IMR-90 (cell line): ENCODE data around the gene ZNF785. TPM values are rescaled to one million over a fixed set of nuclear protein-coding genes. Genes with fewer than 3 reads are reported as not detected.

Source experiments
- ATAC-seq: fragments of 200-7000 bp; cut with Tn5 transposase; 2 replicates; pipeline ENCODE4 v1.9.1; 2020; ENCODE audit warnings: low read depth, mild to moderate bottlenecking, moderate library complexity
- Bru-seq: library from RNA; stranded (reverse); fragments of 400-500 nt; gene quantifications from one replicate; lab custom pipeline; 2021; lab: Mats Ljungman, UMichigan
- BruChase-seq, 2 experiments: library from RNA; stranded (reverse); fragments of 400-500 nt; gene quantifications; one replicate each; lab custom pipeline; 2021; lab: Mats Ljungman, UMichigan
- BruUV-seq: library from RNA; stranded (reverse); fragments of 400-500 nt; replicated peaks from 2 replicates; lab custom pipeline; 2021; lab: Mats Ljungman, UMichigan
- CTCF ChIA-PET: fragments of 300-600 bp; formaldehyde crosslinking; extraction: SDS; loops from one replicate; lab custom pipeline; 2021; ENCODE audit warnings: antibody characterized with exemption; lab: Yijun Ruan, JAX
- POLR2A ChIA-PET: fragments of 300-600 bp; sonication (Branson Sonifier 250); formaldehyde crosslinking; loops from one replicate; lab custom pipeline; 2022; ENCODE audit warnings: antibody characterized with exemption; ENCODE audit not compliant: unreplicated experiment; lab: Charles Lee
- DNase-seq: peaks from one replicate; pipeline ENCODE4 v3.0.0; 2013
- H2AFZ ChIP-seq: replicated peaks from 2 replicates; pipeline ENCODE3; 2013; ENCODE audit warnings: low read length, mild to moderate bottlenecking; ENCODE audit not compliant: poor library complexity
- H2AK5ac ChIP-seq: 2 replicates; pipeline ENCODE4 v1.6.1; 2013; ENCODE audit warnings: low read depth, low read length, inconsistent platforms
- H2AK9ac ChIP-seq: replicated peaks from 2 replicates; pipeline ENCODE3; 2013; ENCODE audit warnings: mild to moderate bottlenecking, low read depth, low read length, moderate library complexity; ENCODE audit not compliant: poor library complexity
- H2BK120ac ChIP-seq: 2 replicates; pipeline ENCODE4 v1.6.1; 2013; ENCODE audit warnings: low read depth, low read length, inconsistent platforms
- H2BK15ac ChIP-seq: 3 replicates; pipeline ENCODE4 v1.6.1; 2013; ENCODE audit warnings: low read depth, low read length, inconsistent platforms
- H2BK20ac ChIP-seq: 2 replicates; pipeline ENCODE4 v1.6.1; 2013; ENCODE audit warnings: low read depth, mild to moderate bottlenecking, inconsistent platforms, low read length, moderate library complexity
- H2BK5ac ChIP-seq: 2 replicates; pipeline ENCODE4 v1.6.1; 2013; ENCODE audit warnings: mild to moderate bottlenecking, low read depth, low read length, inconsistent platforms; ENCODE audit not compliant: poor library complexity, severe bottlenecking
- H3K14ac ChIP-seq: replicated peaks from 2 replicates; pipeline ENCODE4 v1.6.1; 2013; ENCODE audit warnings: low read depth, low read length, inconsistent platforms
- H3K18ac ChIP-seq: 2 replicates; pipeline ENCODE4 v1.6.1; 2013; ENCODE audit warnings: low read depth, low read length, control low read depth
- H3K23ac ChIP-seq: 2 replicates; pipeline ENCODE4 v1.6.1; 2013; ENCODE audit warnings: low read depth, low read length, inconsistent platforms
- H3K27ac ChIP-seq: 2 replicates; pipeline ENCODE4 v1.5.1; 2013; ENCODE audit warnings: mild to moderate bottlenecking, control low read depth, low read length; ENCODE audit not compliant: insufficient read depth
- H3K27me3 ChIP-seq: 2 replicates; pipeline ENCODE4 v1.6.1; 2013; ENCODE audit warnings: low read length; ENCODE audit not compliant: control insufficient read depth, insufficient read depth
- H3K36me3 ChIP-seq: 2 replicates; pipeline ENCODE4 v1.6.1; 2013; ENCODE audit warnings: low read length, mixed read lengths; ENCODE audit not compliant: control insufficient read depth, insufficient read depth
- H3K4ac ChIP-seq: 2 replicates; pipeline ENCODE4 v1.6.1; 2013; ENCODE audit warnings: low read depth, low read length, inconsistent platforms
- H3K4me1 ChIP-seq: 2 replicates; pipeline ENCODE4 v1.6.1; 2013; ENCODE audit warnings: low read length, mixed read lengths; ENCODE audit not compliant: control insufficient read depth, insufficient read depth
- H3K4me2 ChIP-seq: 2 replicates; pipeline ENCODE4 v1.6.1; 2013; ENCODE audit warnings: low read depth, mild to moderate bottlenecking, control low read depth, low read length, moderate library complexity
- H3K4me3 ChIP-seq: 2 replicates; pipeline ENCODE4 v1.5.1; 2013; ENCODE audit warnings: low read depth, mild to moderate bottlenecking, control low read depth, low read length, moderate library complexity; ENCODE audit not compliant: insufficient read depth
- H3K56ac ChIP-seq: 2 replicates; pipeline ENCODE4 v1.6.1; 2013; ENCODE audit warnings: low read length, inconsistent platforms; ENCODE audit not compliant: insufficient read depth; ENCODE audit errors: extremely low read depth
- H3K79me1 ChIP-seq, 2 experiments: 2 replicates each; pipeline ENCODE4 v1.6.1; 2013; ENCODE audit warnings: low read length in 2 of 2, inconsistent platforms in 1 of 2, low read depth in 1 of 2
- H3K9ac ChIP-seq: 2 replicates; pipeline ENCODE4 v1.6.1; 2013; ENCODE audit warnings: low read depth, low read length, control low read depth
- H3K9me1 ChIP-seq: 2 replicates; pipeline ENCODE4 v1.6.1; 2013; ENCODE audit warnings: low read length, inconsistent platforms; ENCODE audit not compliant: insufficient read depth
- H3K9me3 ChIP-seq: 2 replicates; pipeline ENCODE4 v1.6.1; 2013; ENCODE audit warnings: low read length; ENCODE audit not compliant: control insufficient read depth, insufficient read depth
- H4K20me1 ChIP-seq: 2 replicates; pipeline ENCODE4 v1.6.1; 2013; ENCODE audit warnings: low read length, inconsistent platforms; ENCODE audit not compliant: insufficient read depth
- H4K5ac ChIP-seq: 2 replicates; pipeline ENCODE4 v1.6.1; 2013; ENCODE audit warnings: mild to moderate bottlenecking, low read depth, low read length, control low read depth
- H4K8ac ChIP-seq, 2 experiments: 2 replicates each; pipeline ENCODE4 v1.6.1; 2013; ENCODE audit warnings: low read depth in 2 of 2, low read length in 2 of 2, control low read depth in 1 of 2, inconsistent platforms in 1 of 2
- H4K91ac ChIP-seq: 2 replicates; pipeline ENCODE4 v1.6.1; 2013; ENCODE audit warnings: low read depth, low read length, inconsistent platforms; ENCODE audit not compliant: insufficient read depth
- BHLHE40 ChIP-seq: fragments of 150-350 bp; IDR thresholded peaks from 2 replicates; pipeline ENCODE4 v1.6.1; 2016; ENCODE audit warnings: mild to moderate bottlenecking, low read depth, low read length
- CEBPB ChIP-seq: IDR thresholded peaks from 2 replicates; pipeline ENCODE4 v1.6.1; 2012; ENCODE audit warnings: low read depth, low read length, improper control_type of control experiment
- CHD1 ChIP-seq: IDR thresholded peaks from 2 replicates; pipeline ENCODE4 v1.6.1; 2012; ENCODE audit warnings: low read depth, low read length, improper control_type of control experiment
- ELK1 ChIP-seq: fragments of 150-350 bp; IDR thresholded peaks from 2 replicates; pipeline ENCODE4 v1.6.1; 2016; ENCODE audit warnings: low read depth, mild to moderate bottlenecking, low read length, moderate library complexity, borderline replicate concordance
- FOS ChIP-seq: fragments of 150-350 bp; IDR thresholded peaks from 2 replicates; pipeline ENCODE4 v1.6.1; 2016; ENCODE audit warnings: low read depth, low read length
- MAZ ChIP-seq: IDR thresholded peaks from 2 replicates; pipeline ENCODE4 v1.6.1; 2012; ENCODE audit warnings: low read depth, mild to moderate bottlenecking, low read length, improper control_type of control experiment, moderate library complexity, borderline replicate concordance
- MXI1 ChIP-seq: IDR thresholded peaks from 2 replicates; pipeline ENCODE4 v1.6.1; 2012; ENCODE audit warnings: low read depth, mild to moderate bottlenecking, low read length, moderate library complexity, borderline replicate concordance
- NFE2L2 ChIP-seq: fragments of 150-350 bp; IDR thresholded peaks from 2 replicates; pipeline ENCODE4 v1.6.1; 2016; ENCODE audit warnings: low read depth, mild to moderate bottlenecking, low read length
- POLR2A ChIP-seq: IDR thresholded peaks from 2 replicates; pipeline ENCODE4 v1.6.1; 2012; ENCODE audit warnings: mild to moderate bottlenecking, low read depth, low read length
- RAD21 ChIP-seq: IDR thresholded peaks from 2 replicates; pipeline ENCODE4 v1.6.1; 2012; ENCODE audit warnings: low read length, improper control_type of control experiment
- RCOR1 ChIP-seq: IDR thresholded peaks from 2 replicates; pipeline ENCODE4 v1.6.1; 2012; ENCODE audit warnings: mild to moderate bottlenecking, low read length, improper control_type of control experiment; ENCODE audit not compliant: insufficient replicate concordance
- SMC3 ChIP-seq: fragments of 150-350 bp; IDR thresholded peaks from 2 replicates; pipeline ENCODE4 v1.6.1; 2016; ENCODE audit warnings: low read depth, mild to moderate bottlenecking, antibody characterized with exemption, low read length, moderate library complexity
- WGBS, 2 experiments: methylation state at CpG; one replicate each; pipeline versions ENCODE4 v1.1.5 to v1.1.7; 2013; ENCODE audit warnings: missing lambda C conversion rate in 2 of 2; ENCODE audit not compliant: insufficient read length in 1 of 2; ENCODE audit errors: extremely low coverage in 2 of 2; 5-methylcytosine and 5-hydroxymethylcytosine counted together
- dilution Hi-C: fragments of 300-500 bp; cut with HindIII; formaldehyde crosslinking; loops from one replicate; pipeline ENCODE4 v1.14.3; 2018; ENCODE audit warnings: low sequenced_read_pairs; ENCODE audit not compliant: unreplicated experiment
- in situ Hi-C: fragments of 300-500 bp; cut with MboI; formaldehyde crosslinking; loops from 3 replicates; pipeline ENCODE4 v1.14.3; 2019; ENCODE audit warnings: low sequenced_read_pairs, inconsistent platforms, mixed read lengths
- intact Hi-C: fragments of 100-400 bp; cut with micrococcal nuclease; formaldehyde crosslinking; loops from 2 replicates; pipeline ENCODE4 v1.10.0; 2022
- long read RNA-seq: library from polyadenylated mRNA; unstranded; transcript quantifications from one replicate; pipeline ENCODE4 v2.0.0, GENCODE V29; 2021; ENCODE audit not compliant: unreplicated experiment
- polyA plus RNA-seq, 3 experiments: library from polyadenylated mRNA; depleted of rRNA; stranded (reverse); fragments of >200 nt; gene quantifications; 2 replicates each; pipeline ENCODE4 v1.2.3, GENCODE V29; 2012; ENCODE audit warnings: low replicate concordance in 1 of 3
- total RNA-seq: library from RNA; depleted of rRNA; stranded (reverse); fragments of >200 nt; gene quantifications from 2 replicates; pipeline ENCODE4 v1.2.3, GENCODE V29; 2012; rRNA removed
- TF ChIP-seq, protein P1 (sequence below): conservative IDR thresholded peaks from 2 replicates; pipeline ENCODE4 v1.5.1; 2012; ENCODE audit warnings: mild to moderate bottlenecking, low read depth, low read length, improper control_type of control experiment

Gene ZNF785
- total RNA-seq (2.8 and 2.9 TPM in 2 replicates), polyA plus RNA-seq (2012; rRNA removed) (4.0 and 4.2 TPM in 2 replicates), Bru-seq, nascent RNA (percentile 69 among the genes with signal in this experiment), BruChase-seq, experiment 1, labeled RNA remaining after a 6-hour chase (percentile 94 among the genes with signal in this experiment), BruChase-seq, experiment 2, labeled RNA remaining after a 2-hour chase (percentile 87 among the genes with signal in this experiment)
- 1.2 and 2.4 TPM in 2 replicates for polyA plus RNA-seq (2012; cell fraction: cytosol; rRNA removed)
- 10.3 and 15.8 TPM in 2 replicates for polyA plus RNA-seq (2012; cell fraction: nucleus; rRNA removed; ENCODE audit: low replicate concordance)
- long read RNA-seq, partial matches to known transcripts: 0 of 3 reads
- long read RNA-seq, other reads (novel, unspliced or antisense): 3 of 3 reads

GRCh38 chr16:30585400-30586191 is at the start of gene ZNF785:
TSS of gene ZNF785 (minus strand) at chr16:30585697. CDS start at chr16:30585611, 86 bp downstream.
- peak within 1 kb of the TSS; percentile 99 for H2AFZ ChIP-seq
- H3K18ac ChIP-seq: peak within 1 kb of the TSS; percentile 37; the same call in 1 of the 2 replicates
- DNase-seq (peak; percentile 99), ATAC-seq (peak; percentile 98)
- no peak within 1 kb of the TSS for H2BK15ac ChIP-seq
- peak within 1 kb of the TSS; percentile 65 for H4K91ac ChIP-seq
- H3K14ac ChIP-seq: peak within 1 kb of the TSS; percentile 92
- H3K79me1 ChIP-seq: peaks cover 18 to 51% of the 10 kb centered on the region in 2 experiments
- H3K23ac ChIP-seq: peak within 1 kb of the TSS; percentile 90
- H3K9me1 ChIP-seq: no peaks in the 10 kb centered on the region
- no peaks in the 10 kb centered on the region for H3K9me3 ChIP-seq
- H4K8ac ChIP-seq: peak within 1 kb of the TSS; percentile 85 to 100
- WGBS, 2 experiments: 2% methylated on average over 16 of the region's 50 CpGs; no CpG with 5 or more reads in 1 of the 2 experiments
- peak within 1 kb of the TSS; percentile 87 for H2AK5ac ChIP-seq
- in situ Hi-C loops: no loop called here
- H3K4me2 ChIP-seq: peak within 1 kb of the TSS; percentile 96
- peaks cover 3% of the 10 kb centered on the region; the same call in 1 of the 2 replicates for H3K4me1 ChIP-seq
- ChIA-PET CTCF (interaction anchor here (0.7 kb wide), 1 partner anchor 30 kb away, joined by 3 read pairs; no protein-coding TSS in a partner anchor), POLR2A (no interaction called here)
- H3K27me3 ChIP-seq: no peaks in the 10 kb centered on the region
- H3K9ac ChIP-seq: peak within 1 kb of the TSS; percentile 80
- H4K20me1 ChIP-seq: no peaks in the 10 kb centered on the region
- H3K56ac ChIP-seq: peak within 1 kb of the TSS; percentile 72
- H2BK120ac ChIP-seq: peak within 1 kb of the TSS; percentile 39; the same call in 1 of the 2 replicates
- BruUV-seq: no TSS peak
- H3K27ac ChIP-seq: peak within 1 kb of the TSS; percentile 82
- intact Hi-C loops: loop anchor here (1.0 to 2.0 kb wide), 2 partner anchors 27 to 51 kb away; partner anchors contain the start of genes ZNF747 and ZNF764
- peak within 1 kb of the TSS; percentile 66 for H2BK5ac ChIP-seq
- H2AK9ac ChIP-seq: peak within 1 kb of the TSS; percentile 97
- H3K4me3 ChIP-seq: peak within 1 kb of the TSS; percentile 58
- dilution Hi-C loops: no loop called here
- H3K36me3 ChIP-seq: peaks cover 24% of the 10 kb centered on the region
- peak within 1 kb of the TSS; percentile 85 for H3K4ac ChIP-seq
- H4K5ac ChIP-seq: peak within 1 kb of the TSS; percentile 18
- no peak within 1 kb of the TSS for H2BK20ac ChIP-seq
- TF ChIP-seq CHD1 (no peak), BHLHE40 (no peak), NFE2L2 (no peak), RCOR1 (no peak), MXI1 (peak; percentile 97), RAD21 (no peak), SMC3 (no peak), FOS (peak; percentile 23; the same call in 1 of the 2 replicates), POLR2A (no peak; the same call in 1 of the 2 replicates), MAZ (peak; percentile 47; the same call in 1 of the 2 replicates), ELK1 (no peak), CEBPB (no peak)
- TF ChIP-seq, protein P1, sequence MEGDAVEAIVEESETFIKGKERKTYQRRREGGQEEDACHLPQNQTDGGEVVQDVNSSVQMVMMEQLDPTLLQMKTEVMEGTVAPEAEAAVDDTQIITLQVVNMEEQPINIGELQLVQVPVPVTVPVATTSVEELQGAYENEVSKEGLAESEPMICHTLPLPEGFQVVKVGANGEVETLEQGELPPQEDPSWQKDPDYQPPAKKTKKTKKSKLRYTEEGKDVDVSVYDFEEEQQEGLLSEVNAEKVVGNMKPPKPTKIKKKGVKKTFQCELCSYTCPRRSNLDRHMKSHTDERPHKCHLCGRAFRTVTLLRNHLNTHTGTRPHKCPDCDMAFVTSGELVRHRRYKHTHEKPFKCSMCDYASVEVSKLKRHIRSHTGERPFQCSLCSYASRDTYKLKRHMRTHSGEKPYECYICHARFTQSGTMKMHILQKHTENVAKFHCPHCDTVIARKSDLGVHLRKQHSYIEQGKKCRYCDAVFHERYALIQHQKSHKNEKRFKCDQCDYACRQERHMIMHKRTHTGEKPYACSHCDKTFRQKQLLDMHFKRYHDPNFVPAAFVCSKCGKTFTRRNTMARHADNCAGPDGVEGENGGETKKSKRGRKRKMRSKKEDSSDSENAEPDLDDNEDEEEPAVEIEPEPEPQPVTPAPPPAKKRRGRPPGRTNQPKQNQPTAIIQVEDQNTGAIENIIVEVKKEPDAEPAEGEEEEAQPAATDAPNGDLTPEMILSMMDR: 0 out of 2 replicates have a peak, but pooled peaks have one; percentile 12
